ENCODE results near the gene TRABD2B.

TRABD2B gene

DNA sequence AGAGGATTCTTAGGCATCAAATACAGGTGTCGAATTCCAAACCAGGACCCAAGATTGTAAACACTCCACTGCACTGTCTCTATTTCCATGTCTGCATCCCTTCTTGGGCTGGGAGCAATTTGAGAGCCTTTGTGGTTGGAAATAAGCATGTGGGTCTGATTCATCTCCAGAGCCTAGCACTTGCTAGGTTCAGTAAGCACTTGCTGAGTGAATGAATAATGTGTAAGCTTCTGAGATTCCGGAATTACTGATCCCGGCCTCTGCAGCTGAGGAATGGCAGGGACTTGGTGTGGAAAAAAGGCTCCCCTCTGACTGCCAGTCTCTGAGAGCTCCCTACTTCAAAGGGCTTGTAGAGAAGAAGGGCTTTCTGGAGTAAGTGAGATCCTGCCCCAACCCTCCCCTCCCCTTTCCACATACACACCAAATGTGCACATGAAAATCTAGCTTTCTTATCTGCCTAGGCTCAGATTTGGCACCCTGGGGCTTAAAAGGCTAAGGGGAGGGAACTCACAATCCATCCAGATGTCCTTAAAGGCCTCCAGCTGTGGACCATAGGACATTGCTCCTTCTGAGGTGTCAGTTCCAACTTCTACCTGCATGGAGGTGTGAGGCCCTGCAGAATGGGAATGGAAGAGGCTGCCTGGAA, 39.6 kb upstream of the TRABD2B start:
- no peak overlapping the region for H3K27ac ChIP-seq
- TF ChIP-seq, protein P1, sequence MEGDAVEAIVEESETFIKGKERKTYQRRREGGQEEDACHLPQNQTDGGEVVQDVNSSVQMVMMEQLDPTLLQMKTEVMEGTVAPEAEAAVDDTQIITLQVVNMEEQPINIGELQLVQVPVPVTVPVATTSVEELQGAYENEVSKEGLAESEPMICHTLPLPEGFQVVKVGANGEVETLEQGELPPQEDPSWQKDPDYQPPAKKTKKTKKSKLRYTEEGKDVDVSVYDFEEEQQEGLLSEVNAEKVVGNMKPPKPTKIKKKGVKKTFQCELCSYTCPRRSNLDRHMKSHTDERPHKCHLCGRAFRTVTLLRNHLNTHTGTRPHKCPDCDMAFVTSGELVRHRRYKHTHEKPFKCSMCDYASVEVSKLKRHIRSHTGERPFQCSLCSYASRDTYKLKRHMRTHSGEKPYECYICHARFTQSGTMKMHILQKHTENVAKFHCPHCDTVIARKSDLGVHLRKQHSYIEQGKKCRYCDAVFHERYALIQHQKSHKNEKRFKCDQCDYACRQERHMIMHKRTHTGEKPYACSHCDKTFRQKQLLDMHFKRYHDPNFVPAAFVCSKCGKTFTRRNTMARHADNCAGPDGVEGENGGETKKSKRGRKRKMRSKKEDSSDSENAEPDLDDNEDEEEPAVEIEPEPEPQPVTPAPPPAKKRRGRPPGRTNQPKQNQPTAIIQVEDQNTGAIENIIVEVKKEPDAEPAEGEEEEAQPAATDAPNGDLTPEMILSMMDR (conservative IDR thresholded peaks at IDR 0.05): no peak

DNA sequence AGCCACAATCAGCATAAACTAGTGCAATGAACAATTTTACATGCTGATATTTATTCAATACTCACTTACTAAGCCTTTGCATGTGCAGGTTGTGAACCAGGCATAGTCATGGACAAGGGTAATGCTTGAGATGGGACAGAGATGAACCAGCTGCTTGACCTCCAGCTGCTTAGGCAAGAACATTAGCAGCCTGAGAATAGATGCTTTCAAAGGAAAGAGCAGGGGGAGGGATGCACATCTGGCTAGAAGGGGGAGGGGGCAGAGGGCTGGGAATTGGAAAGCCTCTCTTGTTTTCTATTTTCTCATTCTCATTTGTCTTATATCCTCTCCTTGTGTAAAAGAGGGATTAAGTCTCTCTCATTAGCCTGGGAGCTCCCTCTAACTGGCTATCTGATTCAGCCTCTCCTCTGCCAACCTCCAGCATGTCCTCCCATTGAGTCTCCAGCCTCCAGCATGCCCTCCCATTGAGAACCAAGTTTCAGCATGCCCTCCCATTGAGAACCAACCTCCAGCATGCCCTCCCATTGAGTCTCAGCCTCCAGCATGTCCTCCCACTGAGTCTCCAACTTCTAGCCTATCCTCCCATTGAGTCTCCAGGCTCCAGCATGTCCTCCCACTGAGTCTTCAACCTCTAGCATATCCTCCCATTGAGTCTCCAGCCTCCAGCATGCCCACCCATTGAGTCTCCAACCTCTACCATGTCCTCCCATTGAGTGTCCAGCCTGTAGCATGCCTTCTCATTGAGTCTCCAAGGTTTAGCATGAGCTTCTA, 38.4 kb upstream of the TRABD2B start:
- H3K27ac ChIP-seq: no peak overlapping the region
- TF ChIP-seq, protein P1 (conservative IDR thresholded peaks at IDR 0.05): no peak

DNA sequence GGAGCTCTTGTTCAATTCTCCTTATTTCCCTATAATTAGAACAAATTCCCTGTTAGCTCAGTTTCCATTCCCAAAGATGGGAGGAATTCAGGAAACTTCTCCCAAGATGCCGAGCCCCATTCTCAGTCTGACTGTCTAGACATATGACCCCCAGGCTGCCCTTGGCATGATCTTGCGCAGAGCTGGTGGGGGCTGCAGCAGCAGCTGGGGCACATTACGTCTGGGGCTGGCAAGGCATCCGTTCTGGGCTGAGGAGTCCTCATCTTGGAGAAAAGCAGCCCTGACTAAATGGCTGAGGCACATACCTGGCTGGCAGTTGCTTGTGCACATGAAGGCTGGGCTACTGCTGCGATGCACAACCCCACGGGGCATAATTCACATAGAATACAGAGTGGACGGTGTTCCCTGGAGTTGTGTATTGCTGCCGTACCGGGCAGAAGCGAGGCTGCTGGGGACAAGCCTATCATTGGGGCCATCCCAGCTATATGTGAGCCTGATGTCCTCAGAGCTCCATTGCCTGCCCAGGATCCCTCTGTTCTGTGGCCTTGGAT, 36.4 kb upstream of the TRABD2B start:
- H3K27ac ChIP-seq: no peak overlapping the region
- TF ChIP-seq, protein P1 (conservative IDR thresholded peaks at IDR 0.05): no peak

DNA sequence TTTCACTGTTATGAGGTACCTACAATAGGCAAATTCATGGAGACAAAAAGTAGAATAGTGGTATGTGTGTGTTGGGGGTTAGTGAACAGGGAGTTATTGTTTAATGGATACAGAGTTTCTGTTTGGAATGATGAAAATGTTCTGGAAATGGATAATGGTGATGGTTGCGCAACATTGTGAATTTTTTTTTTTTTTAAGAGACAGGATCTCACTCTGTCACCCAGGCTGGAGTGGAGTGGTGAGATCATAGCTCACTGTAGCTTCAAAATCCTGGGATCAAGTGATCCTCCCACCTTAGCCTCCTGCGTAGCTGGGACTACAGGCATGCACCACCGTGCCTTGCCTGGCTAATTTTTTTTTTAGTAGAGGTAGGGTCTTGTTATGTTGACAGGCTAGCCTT, 34.5 kb upstream of the TRABD2B start:
- H3K27ac ChIP-seq: no peak overlapping the region
- TF ChIP-seq, protein P1 (conservative IDR thresholded peaks at IDR 0.05): no peak

DNA sequence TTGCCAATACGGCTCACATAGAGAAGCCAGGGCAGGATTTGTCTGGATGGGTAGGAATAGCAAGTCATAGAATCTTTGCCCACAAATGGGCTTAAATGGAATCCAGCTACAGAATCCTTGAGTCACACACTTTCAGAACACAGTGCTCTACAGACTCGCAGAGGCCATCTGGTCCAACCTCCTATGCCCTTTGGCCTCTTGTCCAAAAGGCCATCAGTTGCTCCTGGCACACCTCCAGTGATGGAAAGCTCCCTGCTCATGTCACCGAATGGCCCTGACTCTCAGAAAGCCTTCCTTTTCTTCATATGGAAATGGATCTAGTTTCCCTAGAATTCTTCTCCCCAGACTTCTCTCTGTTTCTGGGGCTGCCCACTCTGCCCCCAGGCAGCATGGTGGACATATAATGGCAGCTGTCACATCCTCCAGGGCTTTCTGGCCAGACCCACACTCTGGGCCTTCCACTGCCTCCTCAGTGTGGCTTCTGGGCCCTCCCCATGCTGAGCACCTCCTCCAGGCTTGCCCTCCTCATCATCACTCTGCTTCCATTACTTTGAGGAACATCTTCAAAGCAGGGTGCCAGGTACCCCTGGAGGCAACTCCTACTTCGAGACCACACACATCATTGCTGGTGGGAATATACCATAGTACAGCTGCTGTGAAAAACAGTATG, 33.6 kb upstream of the TRABD2B start:
- TF ChIP-seq, protein P1 (conservative IDR thresholded peaks at IDR 0.05): no peak
- H3K27ac ChIP-seq: no peak overlapping the region

DNA sequence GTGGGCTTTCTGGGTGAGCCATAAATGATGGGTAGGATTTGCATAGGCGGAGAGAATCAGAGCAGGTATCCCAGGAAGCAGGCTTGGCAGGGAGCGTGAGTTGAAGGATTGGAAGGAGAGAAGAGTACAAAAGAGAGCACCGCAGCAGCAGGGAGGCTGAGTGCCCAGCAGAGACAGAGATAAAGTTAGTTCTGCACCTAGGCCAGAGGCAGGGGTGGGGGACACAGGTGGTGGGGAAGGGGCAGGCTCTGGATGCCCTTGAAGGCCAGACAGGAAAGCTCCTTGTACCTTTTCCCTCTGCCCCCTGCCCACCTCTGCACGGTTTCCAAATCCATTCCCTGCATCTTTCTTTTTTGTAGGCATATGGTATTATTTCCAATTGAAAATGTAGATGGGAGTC, 33.0 kb upstream of the TRABD2B start:
- TF ChIP-seq, protein P1 (conservative IDR thresholded peaks at IDR 0.05): no peak

More for the DNA sequence above, 33.0 kb upstream of the TRABD2B start:
- H3K27ac ChIP-seq: no peak overlapping the region

All from VCaP (cell line).